Spleen (tissue), 7 donors: Measurements from ENCODE around the gene HSH2D.

Experiments used
- CTCF ChIP-seq, 11 experiments: fragments of 200-600 bp in 7 of 11; fragments of 450-650 bp in 4 of 11; sonication (generic) in 4 of 11; IDR thresholded peaks in 8 of 11; conservative IDR thresholded peaks in 3 of 11; 1 replicate in 7 of 11; 2 replicates in 4 of 11; pipeline versions ENCODE4 v1.4.0 to v1.8.0; 2016 to 2021; ENCODE audit warnings: antibody characterized with exemption in 11 of 11, inconsistent platforms in 4 of 11, mild to moderate bottlenecking in 1 of 11
- POLR2AphosphoS5 ChIP-seq, 3 donors: sonication (generic); formaldehyde crosslinking; IDR thresholded peaks; one replicate each; pipeline ENCODE4 v1.5.1; 2017; ENCODE audit warnings: antibody characterized with exemption in 3 of 3
- donor health status: DM: no; HTN: no; CAD: no; lungs with moderate emphysema.
- donor health status: DM: no; HTN: no; CAD: no.
- donor health status: DM: no; HTN: no; CAD: no.

GRCh38 chr19:16206637-16207036 is 63.2 kb downstream of the HSH2D start:
- TF ChIP-seq CTCF (IDR thresholded peaks at IDR 0.05 in 8 of 11, conservative IDR thresholded peaks at IDR 0.05 in 3 of 11) (no peak), POLR2AphosphoS5 (IDR thresholded peaks at IDR 0.05) (no peak)
